GM18867 (cell line): ENCODE measurements around the gene SMIM14.
"Not testable (repeated sequence)": the region's sequence is repeated elsewhere in the genome, so short reads cannot be mapped to it uniquely, and the experiment has no call there.

Source experiments
- ATAC-seq: cut with Tn5 transposase; IDR thresholded peaks from one replicate; pipeline ENCODE4 v1.9.1; 2021; ENCODE audit warnings: mild to moderate bottlenecking, moderate library complexity; ENCODE audit not compliant: unreplicated experiment

The SMIM14 gene

DNA sequence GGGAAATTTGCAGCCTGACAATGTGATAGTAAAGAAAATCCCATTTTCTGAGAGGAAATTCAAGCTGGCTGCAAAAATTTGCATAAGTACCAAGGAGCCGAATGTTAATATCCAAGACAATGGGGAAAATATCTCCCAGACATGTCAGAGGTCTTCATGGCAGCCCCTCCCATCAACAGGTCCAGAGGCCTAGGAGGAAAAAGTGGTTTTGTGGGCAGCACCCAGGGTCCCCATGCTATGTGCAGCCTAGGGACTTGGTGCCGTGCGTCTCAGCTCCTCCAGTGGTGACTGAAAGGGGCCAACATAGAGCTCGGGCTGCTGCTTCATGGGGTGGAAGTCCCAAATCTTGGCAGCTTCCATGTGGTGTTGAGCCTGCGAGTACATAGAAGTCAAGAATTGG, 105.1 kb downstream of the SMIM14 start:
- ATAC-seq = no peak

DNA sequence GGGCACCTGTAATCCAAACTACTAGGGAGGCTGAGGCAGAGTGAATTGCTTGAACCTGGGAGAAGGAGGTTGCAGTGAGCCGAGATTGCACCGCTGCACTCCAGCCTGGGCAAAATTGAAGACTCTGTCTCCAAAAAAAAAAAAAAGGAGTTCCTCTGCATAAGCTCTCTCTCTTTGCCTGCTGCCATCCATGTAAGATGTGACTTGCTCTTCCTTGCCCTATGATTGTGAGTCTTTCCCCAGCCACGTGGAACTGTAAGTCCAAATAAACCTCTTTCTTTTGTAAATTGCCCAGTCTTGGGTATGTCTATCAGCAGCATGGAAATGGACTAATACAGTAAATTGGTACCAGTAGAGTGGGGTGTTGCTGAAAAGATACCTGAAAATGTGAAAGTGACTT, 106.4 kb downstream of the SMIM14 start:
- ATAC-seq = not testable (repeated sequence)

DNA sequence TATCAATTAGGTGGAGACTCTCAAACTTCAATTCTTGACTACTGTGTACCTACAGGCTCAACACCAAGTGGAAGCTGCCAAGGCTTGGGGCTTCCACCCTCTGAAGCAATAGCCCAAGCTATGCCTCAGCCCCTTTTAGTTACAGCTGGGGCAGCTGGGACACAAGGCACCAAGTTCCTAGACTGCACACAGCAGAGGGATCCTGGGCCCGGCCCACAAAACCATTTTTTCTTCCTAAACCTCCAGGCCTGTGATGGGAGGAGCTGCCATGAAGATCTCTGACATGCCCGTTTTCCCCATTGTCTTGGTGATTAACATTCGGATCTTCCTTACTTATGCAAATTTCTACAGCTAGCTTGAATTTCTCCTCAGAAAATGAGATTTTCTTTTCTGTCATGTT, 108.0 kb downstream of the SMIM14 start:
- no peak for ATAC-seq

DNA sequence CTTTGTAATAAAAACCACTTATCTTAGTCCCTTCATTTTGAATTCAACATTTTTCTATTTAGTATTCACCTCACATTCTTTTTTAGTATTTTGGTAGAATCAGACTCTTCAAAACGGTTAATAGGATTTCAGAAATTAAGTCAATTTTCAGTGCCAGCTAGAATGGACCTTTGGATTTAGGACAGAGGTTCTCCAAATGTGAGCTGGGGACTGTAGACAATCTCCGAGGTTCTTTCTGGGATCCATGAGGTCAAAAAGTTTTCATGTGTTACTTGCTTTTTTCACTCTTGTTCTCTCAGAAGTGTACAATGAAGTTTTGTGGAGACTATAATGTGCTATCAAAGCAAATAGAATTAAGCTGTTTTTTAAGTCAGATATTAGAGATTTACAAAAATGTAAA, 109.1 kb downstream of the SMIM14 start:
- no peak for ATAC-seq

DNA sequence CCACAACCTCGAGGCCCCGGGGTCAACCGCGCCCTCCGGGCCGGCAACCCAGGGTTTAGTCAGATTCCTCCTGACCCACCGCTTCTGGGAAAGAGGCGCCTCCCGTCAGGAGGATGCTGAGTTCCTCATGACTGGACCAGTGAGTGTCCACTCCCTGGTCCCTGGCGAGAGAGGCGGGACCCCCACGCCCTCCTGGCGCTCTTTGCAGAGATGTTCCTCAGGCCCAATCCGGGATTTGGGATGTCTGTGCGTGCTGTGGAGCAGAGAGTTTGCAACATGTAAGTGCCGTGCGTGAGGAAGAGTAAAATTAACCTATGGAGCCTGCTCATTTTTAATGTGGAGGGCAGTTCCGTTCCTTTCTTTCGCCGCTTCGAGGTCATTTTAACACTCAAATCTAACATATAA, 110.6 kb downstream of the SMIM14 start:
- ATAC-seq = no peak

DNA sequence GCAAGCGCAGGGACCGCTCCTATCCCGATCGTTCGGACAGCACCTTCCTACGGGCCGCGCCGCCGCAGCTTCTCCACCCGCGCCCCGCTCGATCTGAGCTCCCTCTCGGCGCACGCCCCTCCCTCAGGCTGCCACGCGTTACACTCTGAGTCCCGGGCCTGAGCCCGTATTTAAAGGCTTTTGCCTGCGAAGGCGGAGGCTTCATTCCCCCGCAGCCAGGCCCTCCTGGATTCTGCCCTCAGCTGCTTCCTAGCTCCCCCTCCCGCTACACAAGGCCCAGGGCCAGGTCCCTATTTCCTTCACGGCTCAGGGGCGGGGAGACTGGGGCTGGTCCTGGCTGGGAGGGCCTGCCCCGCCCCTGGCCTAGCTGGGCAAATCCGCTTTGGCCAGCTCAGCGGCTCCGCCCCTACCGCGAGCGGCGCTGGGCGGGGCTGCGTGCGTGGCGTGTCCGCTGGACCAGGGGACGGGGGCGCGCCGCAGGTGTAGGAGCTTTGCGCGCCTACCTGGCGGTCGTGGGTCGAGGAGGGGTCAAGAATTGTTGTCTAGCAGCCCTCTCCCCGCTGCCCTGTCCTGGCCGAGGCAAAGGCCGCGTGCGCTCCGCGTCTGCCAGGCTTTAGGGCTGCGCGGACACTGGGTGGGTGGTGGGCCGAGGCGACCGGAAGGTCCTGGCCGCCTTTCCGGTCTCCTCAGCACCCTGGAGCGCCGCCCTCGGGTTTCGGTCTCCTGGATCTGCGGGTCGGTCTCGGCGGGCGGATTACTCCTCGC, 111.2 kb downstream of the SMIM14 start, which contains the start of gene UGDH:
TSS of gene UGDH (minus strand) at position 144 of the 765 bp plus-strand sequence. CDS start 5,927 bp downstream, outside the sequence.
- peak; percentile 97 for ATAC-seq

DNA sequence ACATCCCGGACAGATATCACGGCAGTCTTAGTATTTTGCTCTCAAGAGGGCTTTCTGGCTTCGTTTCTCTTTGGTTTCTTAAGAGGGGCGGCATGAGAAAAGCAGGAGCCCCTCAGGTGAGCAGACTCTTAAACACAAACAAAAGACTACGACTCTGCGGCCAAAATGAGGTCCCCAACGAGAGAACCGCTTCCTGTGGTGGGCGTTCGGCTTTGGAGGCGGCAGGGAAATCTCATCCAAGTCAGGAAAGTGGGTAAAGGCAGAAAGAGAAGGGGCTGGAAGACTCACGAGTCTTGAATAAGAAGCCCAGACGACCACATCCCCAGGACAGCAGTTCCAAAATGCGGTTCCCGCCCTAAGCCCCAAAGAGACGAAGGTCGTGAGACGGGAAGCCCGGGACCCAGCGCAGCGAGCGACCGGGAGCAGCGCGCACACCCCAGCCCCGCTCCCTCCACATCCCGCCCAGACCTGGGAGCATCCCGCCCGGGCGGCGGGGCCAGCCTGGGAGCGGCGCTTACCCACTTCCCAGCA, 111.8 kb downstream of the SMIM14 start:
- peak; percentile 1 for ATAC-seq

DNA sequence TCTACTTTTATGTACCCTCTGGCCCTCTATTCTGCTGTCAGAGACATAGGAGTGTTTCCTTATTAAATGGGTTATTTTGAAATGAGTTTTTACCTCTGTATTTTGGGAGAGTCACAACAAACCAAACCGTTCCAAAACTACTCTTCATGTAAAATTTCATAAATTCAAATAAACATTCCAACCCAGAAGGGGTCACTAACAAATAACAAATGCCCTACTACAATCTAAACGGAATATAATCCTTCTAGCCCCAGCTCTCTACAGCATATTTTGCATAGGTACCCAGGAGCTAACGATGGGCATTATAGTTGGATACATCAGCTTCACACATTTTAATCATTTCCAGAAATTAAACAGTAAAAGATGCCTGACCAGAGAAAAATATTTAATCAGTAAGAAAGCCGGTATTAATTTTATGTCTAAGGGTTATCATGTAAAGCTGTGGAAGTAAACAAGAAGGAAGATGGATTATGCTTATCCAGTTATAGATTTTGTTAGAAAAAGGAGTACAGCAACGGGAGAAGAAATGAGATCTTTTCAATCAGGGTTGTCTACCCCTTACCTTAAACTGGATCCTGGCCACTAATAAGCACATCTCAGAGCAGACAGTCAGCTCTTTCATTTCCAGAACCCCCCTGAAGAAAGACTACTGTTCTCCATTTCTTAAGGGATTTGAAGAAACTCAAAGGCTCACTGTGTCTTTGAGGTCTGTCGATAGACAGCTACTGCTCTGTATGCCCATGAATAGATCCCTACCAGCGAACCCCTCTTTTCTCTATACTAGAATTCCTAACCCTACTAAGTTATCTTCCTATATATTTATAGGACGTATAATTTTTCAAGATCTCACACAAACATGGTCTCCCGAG, 112.6 kb downstream of the SMIM14 start:
- ATAC-seq = no peak

DNA sequence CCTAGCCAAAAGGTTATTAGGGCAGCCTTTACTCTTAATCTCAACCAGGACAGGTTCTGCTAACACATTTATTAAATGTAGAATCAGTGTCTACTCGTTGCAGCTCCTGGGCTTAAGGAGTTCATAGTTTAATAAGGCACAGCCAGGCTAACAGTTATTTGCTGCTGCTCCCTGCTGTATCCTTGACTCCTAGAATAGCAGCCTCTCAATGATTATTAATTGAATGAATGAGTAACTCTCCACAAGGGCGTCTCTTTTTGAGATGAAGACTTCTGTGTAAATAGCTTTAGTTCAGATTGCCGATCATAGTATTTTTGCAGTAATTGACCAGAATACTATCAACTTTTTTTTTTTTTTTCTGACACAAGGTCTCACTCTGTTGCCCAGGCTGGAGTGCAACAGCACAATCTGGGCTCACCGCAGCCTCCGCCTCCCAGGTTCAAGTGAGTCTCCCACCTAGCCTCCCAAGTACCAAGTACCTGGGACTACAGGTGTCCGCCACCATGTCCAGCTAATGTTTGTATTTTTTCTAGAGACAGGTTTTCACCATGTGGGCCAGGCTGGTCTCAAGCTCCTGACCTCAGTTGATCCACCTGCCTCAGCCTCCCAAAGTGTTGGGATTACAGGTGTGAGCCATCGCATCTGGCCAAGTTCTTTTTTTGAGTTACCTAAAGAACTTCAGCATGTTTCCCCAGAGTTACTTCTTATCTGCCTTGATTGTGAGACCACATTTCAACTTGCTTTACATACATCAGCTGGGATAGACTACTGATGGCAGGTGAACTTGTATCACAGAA, 114.3 kb downstream of the SMIM14 start:
- no peak for ATAC-seq

DNA sequence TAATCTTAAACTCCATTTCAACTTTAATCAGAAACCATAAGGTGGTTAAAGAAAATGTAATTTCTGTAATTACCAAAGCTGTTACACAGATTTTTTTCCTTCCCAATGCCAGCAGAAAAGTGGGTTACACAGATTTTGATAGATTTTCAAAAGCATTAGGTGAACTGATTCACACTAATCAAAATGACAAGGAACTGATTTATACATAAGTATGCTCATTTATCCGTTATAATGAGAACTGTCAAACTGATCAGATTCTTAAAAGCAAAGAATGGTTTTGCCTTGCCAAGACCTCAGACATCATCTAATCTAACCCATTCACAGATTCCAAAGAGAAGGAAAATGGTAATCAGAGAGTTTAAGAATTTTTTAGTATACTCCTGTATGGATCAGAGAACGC, 116.6 kb downstream of the SMIM14 start:
- no peak for ATAC-seq

DNA sequence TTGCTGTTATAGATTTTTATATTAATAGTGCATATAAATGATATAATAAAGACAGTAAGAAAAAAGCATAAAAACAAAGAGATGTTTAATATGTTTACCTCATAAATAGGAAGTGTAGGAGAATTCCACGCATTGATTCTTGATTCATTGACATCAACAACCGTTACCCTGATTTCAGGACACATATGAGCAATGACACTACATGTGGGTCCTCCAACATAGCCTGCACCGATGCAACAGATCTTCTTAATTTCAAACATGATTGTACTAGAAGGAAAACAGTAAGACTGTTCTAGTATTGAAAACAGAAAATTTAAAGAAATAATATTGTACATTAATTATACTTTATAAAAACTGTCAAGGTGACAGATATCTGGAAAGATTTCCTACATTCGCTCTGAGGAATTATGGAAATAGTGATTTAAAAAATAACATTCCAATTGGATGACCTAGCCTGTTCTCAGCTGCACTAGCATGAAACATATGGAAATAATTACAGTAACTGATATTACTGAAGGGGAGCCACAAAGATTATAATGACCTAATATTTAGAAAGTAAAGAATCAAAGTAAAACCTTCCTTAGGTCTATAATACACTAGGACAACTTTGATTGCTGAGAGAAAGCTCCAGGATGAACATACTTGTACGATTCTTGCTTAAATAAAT, 117.3 kb downstream of the SMIM14 start:
- ATAC-seq = no peak

DNA sequence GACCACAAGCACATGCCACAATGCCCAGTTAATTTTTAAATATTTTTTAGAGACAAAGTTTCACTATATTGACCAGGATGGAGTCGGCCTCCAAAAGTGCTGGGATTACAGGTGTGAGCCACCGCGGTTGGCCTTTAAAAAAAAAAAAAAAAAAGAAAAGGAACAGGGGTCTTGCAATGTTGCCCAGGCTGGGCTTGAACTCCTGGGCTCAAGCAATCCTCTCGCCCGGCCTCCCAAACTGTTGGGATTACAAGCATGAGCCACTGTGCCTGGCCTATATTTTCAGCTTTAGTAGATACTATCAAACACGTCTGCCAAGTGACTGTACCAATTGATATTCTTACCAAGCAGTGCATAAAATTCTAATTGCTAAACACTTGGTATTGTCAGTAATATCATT, 120.2 kb downstream of the SMIM14 start:
- no peak for ATAC-seq

DNA sequence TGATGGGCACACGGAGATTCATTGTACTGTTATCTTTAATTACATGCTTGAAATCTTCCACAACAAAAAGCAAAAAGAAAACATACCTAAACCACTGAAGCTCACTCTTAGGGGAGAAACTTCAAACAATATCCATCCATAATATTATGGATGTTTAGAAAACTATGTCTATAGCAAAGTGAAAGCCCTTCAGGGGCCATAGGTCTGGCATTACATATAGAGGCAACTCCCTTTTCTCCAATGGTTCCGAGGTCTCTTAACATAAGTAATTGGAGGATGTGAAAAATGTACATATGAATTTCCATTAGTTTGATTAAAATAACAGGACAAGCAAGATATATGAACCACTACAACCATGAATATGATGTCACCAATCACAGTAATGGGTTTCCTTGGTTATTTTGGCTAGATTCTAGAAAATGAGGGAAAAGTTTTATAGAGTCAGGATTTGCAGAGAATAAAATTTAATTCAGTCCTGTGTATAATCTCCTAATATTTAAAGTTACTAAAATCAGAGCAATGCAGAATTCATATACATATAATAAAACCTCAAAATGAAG, 122.2 kb downstream of the SMIM14 start:
- no peak for ATAC-seq

DNA sequence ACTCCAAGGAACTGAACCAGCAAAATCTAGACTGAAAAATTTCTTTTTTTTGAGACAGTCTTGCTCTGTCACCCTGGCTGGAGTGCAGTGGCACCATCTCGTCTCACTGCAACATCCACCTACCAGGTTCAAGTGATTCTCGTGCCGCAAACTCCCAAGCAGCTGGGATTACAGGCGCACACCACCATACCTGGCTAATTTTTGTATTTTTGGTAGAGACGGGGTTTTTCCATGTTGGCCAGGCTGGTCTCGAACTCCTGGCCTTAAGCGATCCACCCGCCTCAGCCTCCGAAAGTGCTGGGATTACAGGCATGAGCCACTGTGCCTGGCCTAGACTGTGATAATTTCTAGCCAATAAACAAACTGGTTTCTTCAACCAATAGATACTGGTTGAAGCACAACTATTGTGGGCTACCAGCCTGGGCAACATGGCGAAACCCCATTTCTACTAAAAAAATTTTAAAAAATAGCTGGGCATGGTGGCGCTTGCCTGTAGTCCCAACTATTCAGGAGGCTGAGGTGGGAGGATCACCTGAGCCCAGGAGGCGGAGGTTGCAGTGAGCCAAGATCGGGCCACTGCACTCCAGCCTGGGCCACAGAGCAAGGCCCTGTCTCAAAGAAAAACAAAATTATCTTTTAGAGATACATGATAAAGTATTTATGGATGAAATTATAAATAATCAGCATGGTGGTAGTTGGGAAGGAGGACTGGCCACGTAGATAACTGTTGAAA, 122.8 kb downstream of the SMIM14 start:
- ATAC-seq = not testable (repeated sequence)

DNA sequence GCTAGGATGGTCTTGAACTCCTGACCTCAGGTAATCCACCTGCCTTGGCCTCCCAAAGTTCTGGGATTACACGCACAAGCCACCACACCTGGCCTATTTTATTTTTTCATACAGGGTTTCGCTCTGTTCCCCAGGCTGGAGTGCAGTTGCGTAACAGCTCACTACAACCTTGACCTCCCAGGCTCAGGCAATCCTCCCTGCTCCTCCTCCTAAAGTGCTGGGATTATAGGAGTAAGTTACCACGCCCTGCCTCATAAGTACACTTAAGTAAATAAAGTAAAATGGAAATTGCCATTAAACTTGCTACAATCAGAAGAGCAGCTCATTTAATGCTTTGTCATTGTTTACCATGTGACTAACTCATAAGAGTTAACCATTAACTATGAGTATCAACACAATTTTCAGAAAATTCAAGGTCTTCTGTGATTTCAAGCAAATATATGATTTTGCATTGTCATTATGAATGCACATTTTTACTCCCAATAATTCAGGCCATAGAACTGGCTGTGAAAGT, 123.7 kb downstream of the SMIM14 start:
- no peak for ATAC-seq

DNA sequence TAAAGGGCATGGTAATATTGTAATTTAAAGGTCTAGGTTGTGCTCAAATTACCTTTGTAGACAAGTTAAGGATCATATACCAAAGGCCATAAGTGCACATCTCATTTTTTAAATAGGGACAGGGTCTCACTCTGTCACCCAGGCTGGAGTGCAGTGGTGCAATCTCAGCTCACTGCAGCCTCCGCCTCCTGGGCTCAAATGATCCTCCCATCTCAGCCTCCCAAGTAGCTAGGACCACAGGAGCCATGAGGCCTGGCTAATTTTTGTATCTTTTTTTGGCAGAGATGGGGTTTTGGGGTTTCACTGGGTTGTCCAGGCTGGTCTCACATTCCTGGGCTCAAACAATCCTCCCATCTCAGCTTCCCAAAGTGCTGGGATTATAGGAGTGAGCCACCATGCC, 124.4 kb downstream of the SMIM14 start:
- ATAC-seq = not testable (repeated sequence)

DNA sequence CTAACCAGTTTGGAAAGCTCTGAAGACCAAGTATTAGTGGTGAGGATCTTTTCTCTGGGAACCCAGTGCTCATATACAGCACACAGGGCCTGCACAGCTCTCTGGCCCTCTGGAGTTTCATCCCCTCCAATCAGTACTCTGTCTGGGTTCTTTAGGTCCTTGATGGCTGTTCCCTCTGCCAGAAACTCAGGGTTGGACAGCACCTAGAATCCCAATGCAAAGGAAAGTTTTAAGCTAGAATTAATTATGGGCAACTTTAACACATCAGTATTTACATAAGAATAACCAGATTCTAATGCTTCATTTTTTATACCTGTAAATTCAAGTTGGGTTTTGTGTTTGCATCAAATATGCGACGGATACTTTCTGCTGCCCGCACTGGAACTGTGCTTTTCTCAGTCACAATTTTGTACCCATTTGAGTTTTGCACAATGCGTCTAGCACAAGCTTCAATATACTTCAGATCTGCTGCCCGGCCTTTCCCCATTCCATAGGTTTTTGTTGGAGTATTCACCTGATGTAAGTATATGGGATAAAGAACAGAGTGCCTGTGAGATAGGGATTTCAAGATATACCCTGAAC, 128.2 kb downstream of the SMIM14 start:
- ATAC-seq = no peak

DNA sequence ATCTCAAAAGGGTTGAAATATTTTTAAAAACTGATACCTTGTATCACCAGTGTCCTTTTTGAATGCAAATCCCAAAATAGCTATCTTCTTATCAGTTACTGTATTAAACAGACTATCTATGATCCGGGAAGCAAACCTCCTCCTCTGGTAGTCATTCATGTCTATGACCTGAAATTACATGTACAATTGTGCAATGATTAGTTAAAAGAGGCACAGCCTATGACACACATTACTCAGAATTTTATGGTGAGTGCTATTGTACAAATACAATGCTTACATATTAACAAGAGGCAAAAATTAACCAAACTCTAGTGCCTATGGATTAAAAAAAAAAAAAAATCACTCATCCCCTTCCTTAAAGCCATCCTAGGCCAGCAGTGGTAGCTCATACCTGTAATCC, 133.1 kb downstream of the SMIM14 start:
- ATAC-seq = no peak

DNA sequence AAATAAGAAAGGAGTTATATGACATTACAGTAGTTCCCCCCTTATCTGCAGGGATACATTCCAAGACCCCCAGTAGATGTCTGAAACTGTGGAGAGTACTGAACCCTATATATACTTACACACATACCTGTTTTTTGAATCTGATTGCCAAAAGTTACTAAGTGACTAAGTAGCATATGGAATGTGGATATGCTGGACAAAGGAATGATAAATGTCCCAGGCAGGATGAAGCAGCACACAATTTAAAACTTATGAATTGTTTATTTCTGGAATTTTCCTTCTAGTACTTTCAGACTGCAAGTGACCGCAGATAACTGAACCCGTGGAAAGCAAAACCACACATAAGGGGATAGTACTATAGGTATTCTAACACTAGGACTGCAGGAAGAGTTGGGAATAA, 134.1 kb downstream of the SMIM14 start:
- no peak for ATAC-seq
